ENCODE measurements around the gene MFAP3L.

The MFAP3L gene

GRCh38 chr4:170014359-170015011 is 11.7 kb downstream of the MFAP3L start:
- Histone ChIP-seq H3K79me2 (ENCODE audit: low read length) (no peaks in the 10 kb centered on the region), H3K27ac (ENCODE audit: low read length) (no peak overlapping the region), H3K27me3 (ENCODE audit: low read depth, low read length) (no peaks in the 10 kb centered on the region), H3K4me1 (ENCODE audit: low read length) (no peaks in the 10 kb centered on the region), H3K4me2 (ENCODE audit: low read length) (no peak overlapping the region), H3K4me3 (ENCODE audit: low read length) (no peak overlapping the region), H3K9ac (ENCODE audit: low read length) (no peak overlapping the region), H4K20me1 (ENCODE audit: insufficient read depth, low read length) (no peaks in the 10 kb centered on the region), H3K9me3 (ENCODE audit: insufficient read depth, low read length) (no peaks in the 10 kb centered on the region), H3K36me3 (replicated peaks; ENCODE audit: low read depth, low read length) (no peaks in the 10 kb centered on the region), H2AFZ (ENCODE audit: low read depth, low read length) (no peak overlapping the region)
- TF ChIP-seq EZH2phosphoT487 (IDR thresholded peaks at IDR 0.05; ENCODE audit: low read depth) (no peak), CTCF (IDR thresholded peaks at IDR 0.05; ENCODE audit: low read depth, low read length) (no peak)

DNA sequence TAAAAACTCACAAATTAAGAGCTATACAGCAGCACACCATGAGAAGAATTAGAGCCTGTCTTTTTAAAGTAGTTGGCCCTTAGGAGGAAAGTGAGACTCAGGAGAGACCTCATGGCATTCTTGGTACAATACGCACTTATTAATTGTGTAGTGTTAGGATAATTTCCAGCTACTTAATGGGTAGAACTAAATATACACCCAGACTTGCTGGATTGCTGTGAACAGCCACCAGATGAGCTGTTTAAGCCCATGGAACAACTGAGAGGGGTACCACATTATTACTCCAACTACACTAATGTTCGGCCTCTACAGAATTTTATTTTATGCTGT is 13.6 kb downstream of the MFAP3L start:
- Histone ChIP-seq H3K4me2 (ENCODE audit: low read length) (no peak overlapping the region), H3K79me2 (ENCODE audit: low read length) (no peaks in the 10 kb centered on the region), H3K9me3 (ENCODE audit: insufficient read depth, low read length) (no peaks in the 10 kb centered on the region), H4K20me1 (ENCODE audit: insufficient read depth, low read length) (no peaks in the 10 kb centered on the region), H3K4me3 (ENCODE audit: low read length) (no peak overlapping the region), H3K4me1 (ENCODE audit: low read length) (peaks cover 8% of the 10 kb centered on the region; the same call in 1 of the 2 replicates), H3K36me3 (replicated peaks; ENCODE audit: low read depth, low read length) (no peaks in the 10 kb centered on the region), H2AFZ (ENCODE audit: low read depth, low read length) (no peak overlapping the region), H3K9ac (ENCODE audit: low read length) (no peak overlapping the region), H3K27me3 (ENCODE audit: low read depth, low read length) (no peaks in the 10 kb centered on the region), H3K27ac (ENCODE audit: low read length) (no peak overlapping the region)
- TF ChIP-seq CTCF (IDR thresholded peaks at IDR 0.05; ENCODE audit: low read depth, low read length): no peak
- TF ChIP-seq EZH2phosphoT487 (IDR thresholded peaks at IDR 0.05; ENCODE audit: low read depth): no peak

GRCh38 chr4:170011921-170012628 is 14.1 kb downstream of the MFAP3L start:
- peaks cover 9% of the 10 kb centered on the region; the same call in 1 of the 2 replicates for H3K4me1 ChIP-seq (ENCODE audit: low read length)
- no peak overlapping the region for H3K4me2 ChIP-seq (ENCODE audit: low read length)
- no peak overlapping the region for H3K4me3 ChIP-seq (ENCODE audit: low read length)
- no peaks in the 10 kb centered on the region for H3K36me3 ChIP-seq (replicated peaks; ENCODE audit: low read depth, low read length)
- no peak overlapping the region for H3K27ac ChIP-seq (ENCODE audit: low read length)
- no peaks in the 10 kb centered on the region for H4K20me1 ChIP-seq (ENCODE audit: insufficient read depth, low read length)
- no peak overlapping the region for H3K9ac ChIP-seq (ENCODE audit: low read length)
- no peak overlapping the region for H2AFZ ChIP-seq (ENCODE audit: low read depth, low read length)
- TF ChIP-seq CTCF (IDR thresholded peaks at IDR 0.05; ENCODE audit: low read depth, low read length) (no peak), EZH2phosphoT487 (IDR thresholded peaks at IDR 0.05; ENCODE audit: low read depth) (no peak)
- H3K79me2 ChIP-seq (ENCODE audit: low read length): no peaks in the 10 kb centered on the region
- H3K27me3 ChIP-seq (ENCODE audit: low read depth, low read length): no peaks in the 10 kb centered on the region
- no peaks in the 10 kb centered on the region for H3K9me3 ChIP-seq (ENCODE audit: insufficient read depth, low read length)

DNA sequence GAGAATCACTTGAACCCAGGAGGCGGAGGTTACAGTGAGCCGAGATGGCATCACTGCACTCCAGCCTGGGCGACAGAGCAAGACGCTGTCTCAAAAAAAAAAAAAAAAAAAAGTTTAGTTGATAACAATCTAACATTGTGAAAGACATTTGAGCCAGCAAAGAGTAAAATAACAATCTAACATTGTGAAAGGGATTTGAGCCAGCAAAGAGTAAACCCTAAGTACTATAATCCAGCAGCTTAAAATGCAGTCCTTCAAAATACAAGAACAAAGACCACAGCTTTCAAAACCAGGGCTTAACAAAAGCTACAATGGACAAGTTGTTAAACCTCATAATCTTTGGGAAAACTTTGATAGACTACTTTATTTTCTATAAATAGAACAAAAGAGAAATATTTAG is 16.9 kb downstream of the MFAP3L start:
- H3K4me1 ChIP-seq (ENCODE audit: low read length): peaks cover 9% of the 10 kb centered on the region; the same call in 1 of the 2 replicates

More for the DNA sequence above, 16.9 kb downstream of the MFAP3L start:
- TF ChIP-seq EZH2phosphoT487 (IDR thresholded peaks at IDR 0.05; ENCODE audit: low read depth) (no peak), CTCF (IDR thresholded peaks at IDR 0.05; ENCODE audit: low read depth, low read length) (no peak)
- no peaks in the 10 kb centered on the region for H3K27me3 ChIP-seq (ENCODE audit: low read depth, low read length)
- H3K9me3 ChIP-seq (ENCODE audit: insufficient read depth, low read length): no peaks in the 10 kb centered on the region
- H4K20me1 ChIP-seq (ENCODE audit: insufficient read depth, low read length): no peaks in the 10 kb centered on the region
- H3K36me3 ChIP-seq (replicated peaks; ENCODE audit: low read depth, low read length): no peaks in the 10 kb centered on the region
- no peaks in the 10 kb centered on the region for H3K79me2 ChIP-seq (ENCODE audit: low read length)
- no peak overlapping the region for H3K4me3 ChIP-seq (ENCODE audit: low read length)
- no peak overlapping the region for H3K4me2 ChIP-seq (ENCODE audit: low read length)
- H3K27ac ChIP-seq (ENCODE audit: low read length): no peak overlapping the region
- no peak overlapping the region for H2AFZ ChIP-seq (ENCODE audit: low read depth, low read length)
- no peak overlapping the region for H3K9ac ChIP-seq (ENCODE audit: low read length)
